SK-N-SH (cell line): Measurements from ENCODE around the gene CDKAL1. TPM values are rescaled to one million over a fixed set of nuclear protein-coding genes. Genes with fewer than 3 reads are reported as not detected.

ENCODE experiments used
- CTCF ChIA-PET: fragments of 300-600, 350-600 bp; formaldehyde crosslinking; extraction: SDS; loops from one replicate; lab custom pipeline; 2021; lab: Yijun Ruan, JAX
- POLR2A ChIA-PET: fragments of 350-600 bp; sonication (Branson Sonifier 250); formaldehyde crosslinking; extraction: SDS; loops from one replicate; lab custom pipeline; 2020; ENCODE audit warnings: antibody characterized with exemption, inconsistent platforms; lab: Yijun Ruan, JAX
- DNase-seq: peaks from one replicate; pipeline ENCODE4 v3.0.0; 2012
- H2AFZ ChIP-seq: fragments of 200-600 bp; sonication (generic); 2 replicates; pipeline ENCODE4 v1.8.1; 2016; ENCODE audit warnings: antibody characterized with exemption, mild to moderate bottlenecking, low read depth
- H3F3A ChIP-seq: fragments of 200-600 bp; sonication (generic); replicated peaks from 2 replicates; pipeline ENCODE3; 2016; ENCODE audit warnings: antibody characterized with exemption, mild to moderate bottlenecking; ENCODE audit not compliant: insufficient read depth
- H3K27ac ChIP-seq, 2 experiments: fragments of 200-500 bp in 1 of 2; fragments of 200-600 bp in 1 of 2; sonication (Bioruptor generic) in 1 of 2; sonication (generic), shearing (Covaris generic) in 1 of 2; 2 replicates each; pipeline versions ENCODE4 v1.5.1 to v1.6.1; 2014 to 2016; ENCODE audit warnings: low read depth in 2 of 2, inconsistent platforms in 1 of 2, low read length in 1 of 2, mild to moderate bottlenecking in 1 of 2, mixed read lengths in 1 of 2
- H3K27me3 ChIP-seq: fragments of 200-600 bp; sonication (generic), shearing (Covaris generic); 2 replicates; pipeline ENCODE4 v1.6.1; 2016; ENCODE audit warnings: mixed run types; ENCODE audit not compliant: insufficient read depth
- H3K36me3 ChIP-seq, 2 experiments: fragments of 200-500 bp in 1 of 2; fragments of 200-600 bp in 1 of 2; sonication (Bioruptor generic) in 1 of 2; sonication (generic) in 1 of 2; replicated peaks in 1 of 2; 2 replicates each; pipeline versions ENCODE3 to v1.5.1; 2014 to 2016; ENCODE audit warnings: low read length in 1 of 2, mild to moderate bottlenecking in 1 of 2; ENCODE audit not compliant: insufficient read depth in 2 of 2, control insufficient read depth in 1 of 2
- H3K4me1 ChIP-seq, 2 experiments: fragments of 200-500 bp in 1 of 2; fragments of 200-600 bp in 1 of 2; sonication (Bioruptor generic) in 1 of 2; sonication (generic), shearing (Covaris generic) in 1 of 2; 2 replicates each; pipeline versions ENCODE4 v1.5.1 to v1.6.1; 2014 to 2016; ENCODE audit warnings: low read depth in 1 of 2, low read length in 1 of 2, mixed run types in 1 of 2; ENCODE audit not compliant: insufficient read depth in 2 of 2, control insufficient read depth in 1 of 2
- H3K4me2 ChIP-seq: fragments of 200-600 bp; sonication (generic), shearing (Covaris generic); 2 replicates; pipeline ENCODE4 v1.6.1; 2017; ENCODE audit warnings: mixed run types
- H3K4me3 ChIP-seq, 2 experiments: fragments of 200-500 bp in 1 of 2; fragments of 200-600 bp in 1 of 2; sonication (Bioruptor generic) in 1 of 2; sonication (generic), shearing (Covaris generic) in 1 of 2; 2 replicates each; pipeline versions ENCODE4 v1.5.1 to v1.8.1; 2014 to 2016; ENCODE audit warnings: low read depth in 2 of 2, inconsistent platforms in 1 of 2, low read length in 1 of 2, mild to moderate bottlenecking in 1 of 2, mixed read lengths in 1 of 2, moderate library complexity in 1 of 2
- H3K79me2 ChIP-seq: fragments of 200-600 bp; sonication (generic); 2 replicates; pipeline ENCODE4 v1.8.1; 2017; ENCODE audit warnings: mild to moderate bottlenecking; ENCODE audit not compliant: insufficient read depth
- H3K9ac ChIP-seq: fragments of 200-600 bp; sonication (generic); 2 replicates; pipeline ENCODE4 v1.6.1; 2017; ENCODE audit warnings: mixed run types
- H3K9me2 ChIP-seq: fragments of 200-600 bp; sonication (generic); 2 replicates; pipeline ENCODE4 v1.6.1; 2017; ENCODE audit warnings: mixed run types
- H3K9me3 ChIP-seq: fragments of 200-600 bp; sonication (generic); 2 replicates; pipeline ENCODE4 v1.6.1; 2017; ENCODE audit warnings: mixed run types, mild to moderate bottlenecking, moderate library complexity
- H4K20me1 ChIP-seq: fragments of 200-600 bp; sonication (generic); 2 replicates; pipeline ENCODE4 v1.6.1; 2017; ENCODE audit warnings: mild to moderate bottlenecking, mixed run types; ENCODE audit not compliant: insufficient read depth
- CHD2 ChIP-seq: fragments of 150-350 bp; IDR thresholded peaks from 2 replicates; pipeline ENCODE4 v1.6.1; 2018; ENCODE audit warnings: low read length; ENCODE audit not compliant: partially characterized antibody
- ELF1 ChIP-seq: IDR thresholded peaks from 2 replicates; pipeline ENCODE4 v1.4.0; 2012
- FOSL2 ChIP-seq: IDR thresholded peaks from 2 replicates; pipeline ENCODE4 v1.4.0; 2012; ENCODE audit warnings: low read depth, mild to moderate bottlenecking, moderate library complexity, borderline replicate concordance
- FOXM1 ChIP-seq: IDR thresholded peaks from 2 replicates; pipeline ENCODE4 v1.4.0; 2012; ENCODE audit warnings: low read depth, mild to moderate bottlenecking
- JUND ChIP-seq: IDR thresholded peaks from 2 replicates; pipeline ENCODE4 v1.4.0; 2012
- MAX ChIP-seq: IDR thresholded peaks from 2 replicates; pipeline ENCODE4 v1.4.0; 2012; ENCODE audit warnings: low read depth
- MXI1 ChIP-seq: IDR thresholded peaks from 2 replicates; pipeline ENCODE4 v1.6.1; 2012; ENCODE audit warnings: mild to moderate bottlenecking, low read depth, low read length, improper control_type of control experiment
- NFIC ChIP-seq: IDR thresholded peaks from 2 replicates; pipeline ENCODE4 v1.4.0; 2012; ENCODE audit warnings: borderline replicate concordance
- POLR2AphosphoS5 ChIP-seq: IDR thresholded peaks from 2 replicates; pipeline ENCODE4 v1.6.1; 2012; ENCODE audit warnings: low read depth, low read length
- REST ChIP-seq: IDR thresholded peaks from 2 replicates; pipeline ENCODE4 v1.6.1; 2012; ENCODE audit warnings: mild to moderate bottlenecking, low read depth, low read length, moderate library complexity
- RFX5 ChIP-seq: IDR thresholded peaks from 2 replicates; pipeline ENCODE4 v1.6.1; 2012; ENCODE audit warnings: mild to moderate bottlenecking, improper control_type of control experiment, low read length
- RXRA ChIP-seq: IDR thresholded peaks from 2 replicates; pipeline ENCODE4 v1.4.0; 2012; ENCODE audit warnings: low read depth, mild to moderate bottlenecking, borderline replicate concordance
- SIN3A ChIP-seq: IDR thresholded peaks from 2 replicates; pipeline ENCODE4 v1.6.1; 2012; ENCODE audit warnings: low read depth, mild to moderate bottlenecking, low read length, moderate library complexity, borderline replicate concordance
- SMC3 ChIP-seq: IDR thresholded peaks from 2 replicates; pipeline ENCODE4 v1.6.1; 2012; ENCODE audit warnings: low read depth, low read length, improper control_type of control experiment
- TCF12 ChIP-seq: IDR thresholded peaks from 2 replicates; pipeline ENCODE4 v1.4.0; 2012
- USF1 ChIP-seq: IDR thresholded peaks from 2 replicates; pipeline ENCODE4 v1.4.0; 2012; ENCODE audit warnings: low read depth, borderline replicate concordance
- USF2 ChIP-seq: fragments of 150-350 bp; IDR thresholded peaks from 2 replicates; pipeline ENCODE4 v1.6.1; 2017; ENCODE audit warnings: antibody characterized with exemption, low read length, low read depth, borderline replicate concordance
- YY1 ChIP-seq: IDR thresholded peaks from 2 replicates; pipeline ENCODE4 v1.4.0; 2012; ENCODE audit warnings: low read depth, mild to moderate bottlenecking
- WGBS: methylation state at CpG from one replicate; pipeline ENCODE4 v1.1.6; 2017; ENCODE audit warnings: low lambda C conversion rate; 5-methylcytosine and 5-hydroxymethylcytosine counted together
- polyA plus RNA-seq, 3 experiments: library from polyadenylated mRNA; depleted of rRNA; stranded (reverse); fragments of >200 nt; gene quantifications; 2 replicates each; pipeline ENCODE4 v1.2.3, GENCODE V29; 2012
- TF ChIP-seq, protein P1 (sequence below): IDR thresholded peaks from 2 replicates; pipeline ENCODE4; 2012

Gene CDKAL1
- polyA plus RNA-seq, 1 of the 3 experiments (the other 2 are of a cell fraction): 2.6 TPM

DNA sequence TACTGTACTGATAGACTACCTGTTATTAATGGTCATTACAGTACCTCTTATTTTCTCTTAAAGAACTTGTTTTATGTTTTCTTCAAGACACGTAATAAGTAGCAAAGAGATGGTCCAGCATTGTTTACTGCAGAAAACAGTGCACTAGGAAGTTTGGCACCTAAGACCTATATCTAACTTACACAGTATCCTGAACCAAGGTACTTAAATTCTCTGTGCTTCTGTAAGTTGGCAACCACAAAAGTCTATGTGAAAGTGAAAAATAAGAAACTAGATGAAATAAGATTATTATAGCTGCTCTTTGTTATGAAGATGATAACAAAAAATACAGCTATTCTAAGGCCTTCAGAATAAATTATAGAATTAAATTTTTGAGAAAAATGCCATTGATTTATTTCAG, 647.6 kb downstream of the CDKAL1 start:
- Histone ChIP-seq H3K9ac (no peak overlapping the region), H3K27ac (no peak overlapping the region), H3K79me2 (no peaks in the 10 kb centered on the region), H2AFZ (no peak overlapping the region), H3K9me3 (no peaks in the 10 kb centered on the region), H3K4me2 (no peak overlapping the region), H3F3A (no peaks in the 10 kb centered on the region), H3K27me3 (no peaks in the 10 kb centered on the region), H4K20me1 (no peaks in the 10 kb centered on the region), H3K4me3 (no peak overlapping the region), H3K4me1 (peaks cover 3 to 4% of the 10 kb centered on the region in 2 experiments; a peak in 3 of 4 replicates), H3K36me3 (no peaks in the 10 kb centered on the region), H3K9me2 (no peaks in the 10 kb centered on the region)
- ChIA-PET CTCF (interaction anchor here (0.6 kb wide), 1 partner anchor 33 kb away, joined by 3 read pairs; no protein-coding TSS in a partner anchor), POLR2A (no interaction called here)
- TF ChIP-seq NFIC: no peak
- TF ChIP-seq POLR2AphosphoS5: no peak
- TF ChIP-seq MAX: no peak
- no peak for TF ChIP-seq CHD2
- no peak for TF ChIP-seq FOSL2
- TF ChIP-seq FOXM1: no peak
- no peak for TF ChIP-seq SIN3A
- no peak for TF ChIP-seq TCF12
- TF ChIP-seq ELF1: no peak
- no peak for TF ChIP-seq REST
- no peak for TF ChIP-seq RFX5
- TF ChIP-seq YY1: no peak
- no peak for TF ChIP-seq USF2
- no peak for TF ChIP-seq USF1
- no peak for TF ChIP-seq RXRA
- TF ChIP-seq, protein P1, sequence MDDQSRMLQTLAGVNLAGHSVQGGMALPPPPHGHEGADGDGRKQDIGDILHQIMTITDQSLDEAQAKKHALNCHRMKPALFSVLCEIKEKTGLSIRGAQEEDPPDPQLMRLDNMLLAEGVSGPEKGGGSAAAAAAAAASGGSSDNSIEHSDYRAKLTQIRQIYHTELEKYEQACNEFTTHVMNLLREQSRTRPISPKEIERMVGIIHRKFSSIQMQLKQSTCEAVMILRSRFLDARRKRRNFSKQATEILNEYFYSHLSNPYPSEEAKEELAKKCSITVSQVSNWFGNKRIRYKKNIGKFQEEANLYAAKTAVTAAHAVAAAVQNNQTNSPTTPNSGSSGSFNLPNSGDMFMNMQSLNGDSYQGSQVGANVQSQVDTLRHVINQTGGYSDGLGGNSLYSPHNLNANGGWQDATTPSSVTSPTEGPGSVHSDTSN: no peak
- no peak for TF ChIP-seq JUND
- TF ChIP-seq MXI1: no peak
- TF ChIP-seq SMC3: no peak
- WGBS: 95% methylated on average over 1 of the region's 1 CpG
- no peak for DNase-seq
